CD4-positive, alpha-beta T cell treated with Interleukin-21 for 1 hour (primary cell): Measurements from ENCODE around the gene C19orf38.

ENCODE experiments used
- DNase-seq: peaks from one replicate; pipeline ENCODE4 v3.0.0-alpha.2; 2020

C19orf38 gene

GRCh38 chr19:10848230-10848856, at the start of gene C19orf38:
Gene C19orf38, plus strand, starts transcription at chr19:10848415. Its CDS starts 94 bp downstream, at chr19:10848509.
- DNase-seq, result no peak

GRCh38 chr19:10800488-10800887, 47.7 kb upstream of the C19orf38 start:
- DNase-seq, result no peak

GRCh38 chr19:10802479-10802878, 45.7 kb upstream of the C19orf38 start:
- no peak for DNase-seq

GRCh38 chr19:10803252-10803651, 45.0 kb upstream of the C19orf38 start:
- DNase-seq, result no peak

- no peak for DNase-seq
Measured at GRCh38 chr19:10805065-10805757, 43.0 kb upstream of the C19orf38 start.

- no peak for DNase-seq
Measured at GRCh38 chr19:10805758-10806247, 42.4 kb upstream of the C19orf38 start.

- peak; percentile 50 for DNase-seq
Measured at GRCh38 chr19:10808937-10809649, 39.1 kb upstream of the C19orf38 start.

GRCh38 chr19:10809651-10810285, 38.4 kb upstream of the C19orf38 start:
- DNase-seq, result no peak

- no peak for DNase-seq
Measured at GRCh38 chr19:10811391-10812111, 36.7 kb upstream of the C19orf38 start.

GRCh38 chr19:10812196-10812595, 36.0 kb upstream of the C19orf38 start:
- DNase-seq, result no peak

GRCh38 chr19:10812902-10813404, 35.3 kb upstream of the C19orf38 start:
- DNase-seq, result peak; percentile 37

- peak; percentile 24 for DNase-seq
Measured at GRCh38 chr19:10815007-10815536, 33.1 kb upstream of the C19orf38 start.

- DNase-seq, result no peak
Measured at GRCh38 chr19:10815969-10816644, 32.1 kb upstream of the C19orf38 start.

- no peak for DNase-seq
Measured at GRCh38 chr19:10816691-10817090, 31.5 kb upstream of the C19orf38 start.

GRCh38 chr19:10817291-10818038, 30.8 kb upstream of the C19orf38 start:
- no peak for DNase-seq

- no peak for DNase-seq
Measured at GRCh38 chr19:10818301-10819123, 29.7 kb upstream of the C19orf38 start.

GRCh38 chr19:10819124-10820060, 28.8 kb upstream of the C19orf38 start:
- DNase-seq, result no peak

GRCh38 chr19:10820173-10820572, 28.0 kb upstream of the C19orf38 start:
- no peak for DNase-seq

- no peak for DNase-seq
Measured at GRCh38 chr19:10823690-10824089, 24.5 kb upstream of the C19orf38 start.
